ELR (cell line): ENCODE measurements around the gene PAM.
A peak's percentile ranks its signal among the peaks of the same experiment; 100 is the strongest.
"Not testable (repeated sequence)": the region's sequence is repeated elsewhere in the genome, so short reads cannot be mapped to it uniquely, and the experiment has no call there.

Experiments
- DNase-seq: peaks from one replicate; pipeline ENCODE4 v3.0.0-alpha.2; 2015; ENCODE audit warnings: low read depth

The PAM gene

DNA sequence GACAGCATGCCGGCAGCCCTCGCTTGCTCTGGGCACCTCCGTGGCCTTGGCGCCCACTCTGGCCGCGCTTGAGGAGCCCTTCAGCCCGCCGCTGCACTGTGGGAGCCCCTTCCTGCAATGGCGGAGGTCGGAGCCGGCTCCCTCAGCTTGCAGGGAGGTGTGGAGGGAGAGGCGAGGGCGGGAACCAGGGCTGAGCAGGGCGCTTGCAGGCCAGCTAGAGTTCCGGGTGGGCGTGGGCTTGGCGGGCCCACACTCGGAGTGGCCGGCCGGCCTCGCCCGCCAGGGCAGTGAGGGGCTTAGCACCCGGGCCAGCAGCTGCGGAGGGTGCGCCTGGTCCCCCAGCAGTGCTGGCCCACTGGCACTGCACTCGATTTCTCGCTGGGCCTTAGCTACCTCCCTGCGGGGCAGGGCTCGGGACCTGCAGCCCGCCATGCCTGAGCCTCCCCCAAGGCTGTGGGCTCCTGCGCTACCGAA is 3.2 kb upstream of the PAM start:
- not testable (repeated sequence) for DNase-seq

DNA sequence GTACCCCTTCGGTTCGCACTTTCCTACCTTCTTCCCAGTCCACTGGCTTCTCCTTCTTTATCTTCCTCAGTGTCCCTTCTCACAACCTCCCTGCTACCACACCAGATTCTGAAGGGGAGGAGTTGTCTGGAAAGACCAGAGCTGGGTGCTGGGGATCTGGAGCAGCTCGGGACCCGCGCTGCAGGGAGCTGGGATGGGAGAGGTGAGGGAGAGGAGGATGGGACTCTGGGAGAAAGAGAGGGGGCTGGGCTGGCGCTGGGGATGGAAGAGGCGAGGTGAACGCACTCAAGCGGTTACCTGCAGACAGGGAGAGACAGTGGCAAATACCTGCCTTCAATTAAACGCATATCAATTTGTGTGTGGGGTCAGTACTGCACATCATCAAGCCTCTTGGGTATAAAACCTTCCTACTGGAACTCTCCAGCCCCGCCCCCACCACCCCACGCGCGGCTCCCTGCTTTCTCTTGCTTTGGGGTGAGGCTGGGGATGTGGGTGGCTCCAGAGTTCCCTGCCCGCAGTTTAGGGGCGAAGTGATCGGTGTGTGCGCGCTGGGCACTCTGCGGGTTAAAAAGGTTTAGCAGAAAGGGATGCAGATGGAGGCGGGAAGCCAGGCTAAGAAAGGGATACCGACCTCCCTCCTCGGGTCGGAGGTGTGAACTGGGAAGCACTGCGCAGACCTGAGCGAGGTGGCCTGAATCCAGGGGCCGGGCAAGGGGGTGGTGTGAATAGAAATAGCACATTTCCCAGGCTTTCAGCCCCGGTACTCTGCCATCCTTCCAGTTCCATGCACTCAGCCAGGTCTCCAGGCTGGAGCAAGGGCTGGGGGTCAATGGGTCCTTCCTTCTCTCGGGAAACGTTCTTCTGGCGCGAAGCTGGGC is 977 bp upstream of the PAM start:
- peak; percentile 49 for DNase-seq

GRCh38 chr5:102755686-102756371 is 724 bp downstream of the PAM start:
- DNase-seq = peak; percentile 93

DNA sequence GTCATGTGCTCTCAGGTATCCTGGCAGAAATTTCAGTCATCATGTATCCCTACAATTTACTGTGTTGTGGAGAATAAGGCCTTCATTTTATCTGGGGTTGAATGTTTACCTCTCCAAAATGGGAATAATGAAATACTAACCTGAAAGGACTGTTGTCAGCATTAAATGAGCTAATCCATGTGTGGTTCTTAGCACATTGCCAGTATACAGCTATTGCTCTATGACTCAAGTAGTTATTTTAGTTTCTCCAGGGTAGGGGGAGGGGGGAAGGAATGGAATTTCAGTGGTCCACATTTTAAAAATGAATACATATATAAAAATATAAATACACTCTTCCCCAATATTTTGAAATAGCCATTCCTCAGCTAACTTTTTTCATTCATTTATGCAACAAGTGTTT is 3.5 kb downstream of the PAM start:
- peak; percentile 37 for DNase-seq

GRCh38 chr5:102759289-102759688 is 4.2 kb downstream of the PAM start:
- DNase-seq = no peak

DNA sequence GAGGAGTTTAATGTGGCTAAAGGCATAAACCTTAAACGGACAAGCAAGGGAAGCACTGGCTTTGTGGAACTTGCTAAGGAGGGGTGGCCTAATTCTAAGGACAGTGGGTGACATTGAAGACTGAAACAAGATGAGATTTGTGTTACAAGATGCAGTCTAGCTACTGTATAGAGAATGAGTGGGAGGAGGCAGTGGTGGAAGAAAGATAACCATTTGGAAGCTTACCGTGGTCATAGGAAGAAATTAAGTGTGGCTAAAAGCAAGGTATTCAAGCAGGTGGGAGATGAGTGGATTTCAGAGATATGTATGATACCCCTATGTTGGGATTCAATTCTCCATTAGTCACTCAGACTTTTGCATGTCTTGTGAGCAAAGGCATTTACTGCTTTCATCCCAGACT is 4.6 kb downstream of the PAM start:
- DNase-seq = no peak

- no peak for DNase-seq
Observed at GRCh38 chr5:102760815-102761214, 5.7 kb downstream of the PAM start.

- DNase-seq = peak; percentile 71
Observed at GRCh38 chr5:102762095-102762534, 7.0 kb downstream of the PAM start.

DNA sequence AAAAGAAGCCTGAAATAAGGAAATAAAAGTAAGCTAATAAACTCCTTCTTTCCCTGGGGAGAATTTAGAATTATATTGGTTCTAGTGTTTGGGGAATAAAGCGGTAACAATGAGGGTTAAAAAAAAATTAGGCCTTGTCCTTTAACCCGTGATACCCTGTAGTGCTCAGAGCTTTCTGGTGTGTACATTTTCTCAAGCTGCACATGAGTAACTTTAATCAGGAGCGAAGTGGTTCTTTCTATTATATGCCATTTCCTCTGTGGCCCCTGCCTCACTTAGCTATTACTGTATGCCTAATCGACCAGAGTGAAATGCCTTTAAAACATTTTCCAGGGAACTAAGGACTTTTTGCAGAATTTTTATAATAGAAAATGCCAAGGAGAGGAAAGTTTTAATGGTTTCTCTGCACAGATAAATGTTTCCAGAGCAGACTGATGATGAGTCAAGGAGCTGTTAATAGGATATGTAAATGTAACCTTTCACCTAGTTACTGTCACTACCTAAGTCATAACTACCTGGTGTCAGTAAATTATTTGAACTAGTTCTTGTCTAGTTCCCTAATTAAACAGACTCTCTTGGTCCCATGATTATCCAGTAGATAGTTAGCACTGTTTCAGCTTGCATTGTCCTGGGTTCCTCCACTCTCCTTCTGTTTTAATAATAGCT is 7.6 kb downstream of the PAM start:
- DNase-seq = peak; percentile 42

DNA sequence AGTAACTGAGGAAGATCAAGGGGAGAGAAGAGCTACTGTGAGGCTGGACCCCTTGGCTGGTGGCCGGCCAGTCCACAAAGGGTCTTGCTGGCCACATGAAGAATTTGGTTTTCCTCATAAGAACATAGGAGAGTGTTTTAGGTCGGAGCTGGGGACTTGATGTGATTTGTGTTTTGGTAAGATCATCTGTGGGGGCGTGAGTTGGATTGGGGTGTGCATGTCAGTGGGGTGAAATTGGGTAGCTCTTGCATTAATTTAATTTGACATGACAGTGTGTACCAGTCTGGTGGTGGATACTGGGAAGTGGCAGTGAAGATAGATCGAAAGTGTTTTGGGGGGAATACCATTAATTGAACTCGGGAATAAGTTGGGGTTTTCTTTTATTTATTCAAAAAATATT is 8.6 kb downstream of the PAM start:
- DNase-seq = no peak

- DNase-seq = no peak
Observed at GRCh38 chr5:102764381-102765004, 9.4 kb downstream of the PAM start.

- DNase-seq = no peak
Observed at GRCh38 chr5:102765350-102765749, 10.2 kb downstream of the PAM start.

DNA sequence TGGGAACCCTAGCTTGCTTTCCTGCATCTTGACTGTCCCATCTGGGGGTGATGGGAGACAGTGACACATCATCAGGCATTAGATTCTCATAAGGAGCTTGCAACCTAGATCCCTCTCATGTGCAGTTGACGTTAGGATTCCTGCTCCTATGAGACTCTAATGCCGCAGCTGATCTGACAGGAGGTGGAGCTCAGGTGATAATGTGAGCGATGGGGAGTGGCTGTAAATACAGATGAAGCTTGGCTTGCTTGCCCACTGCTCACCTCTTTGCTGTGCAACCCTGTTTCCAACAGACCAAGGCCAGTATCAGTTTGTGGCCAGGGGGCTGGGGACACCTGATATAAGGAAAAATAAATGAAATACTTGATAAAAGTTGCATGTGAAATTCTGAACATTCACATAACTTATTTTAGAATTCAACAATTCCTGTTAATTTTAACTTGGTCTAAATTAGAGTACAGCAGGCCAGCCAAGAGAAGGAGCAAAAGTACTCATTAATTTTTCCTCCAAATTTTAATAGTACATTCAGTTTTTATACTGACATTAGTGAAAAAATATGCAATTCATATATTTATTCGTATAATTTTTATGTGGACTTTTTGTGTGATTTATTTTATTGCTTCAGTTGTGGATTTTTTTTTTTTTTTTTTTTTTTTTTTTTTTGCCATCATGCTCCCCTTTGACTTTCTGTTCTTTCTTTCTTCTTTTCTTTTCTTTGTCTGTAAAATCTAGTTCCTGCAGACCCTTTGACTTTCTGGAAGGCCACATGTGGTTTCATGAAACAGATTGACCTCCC is 11.4 kb downstream of the PAM start:
- DNase-seq = no peak

GRCh38 chr5:102767862-102768261 is 12.8 kb downstream of the PAM start:
- no peak for DNase-seq

GRCh38 chr5:102770803-102771202 is 15.7 kb downstream of the PAM start:
- DNase-seq = no peak

DNA sequence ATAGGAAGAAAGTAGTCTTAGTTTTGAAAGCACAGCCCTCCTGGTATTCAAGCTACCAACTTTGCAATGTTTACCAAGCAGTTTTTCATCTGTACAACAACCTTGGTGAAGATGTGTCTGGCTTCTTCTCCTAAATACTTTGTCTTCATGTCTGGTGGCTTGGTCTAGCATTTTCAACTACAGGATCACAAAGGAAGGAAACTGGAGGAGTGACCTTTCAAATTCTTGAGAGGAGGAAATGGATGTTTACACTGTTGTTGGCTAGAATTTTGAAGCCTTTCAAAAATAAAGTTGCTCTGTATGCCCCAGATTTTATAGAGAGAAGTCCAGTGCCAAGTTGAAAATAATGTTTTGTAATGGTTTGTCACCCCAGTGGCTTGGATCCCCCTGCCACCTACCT is 16.3 kb downstream of the PAM start:
- no peak for DNase-seq

DNA sequence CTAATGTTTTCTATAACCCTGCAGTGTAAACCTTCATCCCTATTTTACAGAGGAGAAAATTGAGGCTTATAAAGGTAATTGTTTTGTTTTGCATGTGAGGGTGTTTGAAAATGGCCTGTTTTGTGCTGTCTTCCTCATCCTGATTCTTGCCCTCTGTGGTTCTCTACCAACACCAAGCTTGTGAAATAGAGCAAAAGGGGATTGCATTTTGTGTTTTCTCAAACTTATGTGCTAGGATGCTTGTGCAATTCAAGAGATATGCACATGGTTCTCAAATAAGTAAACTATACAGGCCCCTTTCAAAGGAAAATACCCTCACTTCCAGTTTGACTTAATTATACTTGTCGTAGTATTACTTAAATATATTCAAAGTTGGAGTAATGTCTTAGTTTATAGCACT is 17.2 kb downstream of the PAM start:
- DNase-seq = no peak

- DNase-seq = no peak
Observed at GRCh38 chr5:102773133-102773532, 18.0 kb downstream of the PAM start.

GRCh38 chr5:102775756-102776155 is 20.7 kb downstream of the PAM start:
- not testable (repeated sequence) for DNase-seq

DNA sequence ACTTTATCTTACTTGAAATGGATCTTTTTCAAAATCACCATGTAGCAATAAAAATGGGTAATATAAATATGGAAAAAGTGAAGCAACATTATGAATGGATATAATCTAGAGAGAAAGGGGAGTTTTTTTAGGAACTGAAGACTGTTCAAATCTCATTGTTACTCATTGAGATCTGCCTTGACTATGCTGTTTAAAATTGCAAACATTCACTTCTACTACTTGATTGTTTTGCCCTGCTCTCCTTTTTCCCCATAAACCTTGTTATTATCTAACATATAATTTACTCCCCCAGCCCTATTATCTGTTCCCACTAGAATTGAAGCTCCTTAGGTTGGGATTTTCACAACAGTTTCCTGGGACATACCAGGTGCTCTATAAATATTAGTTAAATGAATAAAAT is 22.0 kb downstream of the PAM start:
- DNase-seq = no peak

DNA sequence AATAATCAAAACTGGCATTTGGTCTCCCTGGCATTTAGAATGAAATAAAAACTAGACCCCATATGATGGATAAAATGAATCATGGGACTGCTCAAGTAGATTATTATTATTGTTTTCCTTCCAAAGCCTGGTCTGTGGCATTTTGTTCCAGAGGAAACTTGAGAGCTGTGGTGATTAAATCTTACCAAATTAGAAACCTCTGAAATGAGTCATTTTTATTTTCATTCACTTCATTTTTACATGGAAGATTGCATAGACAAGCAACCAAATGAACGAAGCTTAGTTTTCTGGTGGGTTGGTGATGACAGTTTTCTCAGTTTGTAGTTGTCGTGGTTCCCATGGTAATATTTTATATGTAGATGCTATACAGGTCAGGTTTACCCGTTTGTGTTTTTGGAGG is 23.4 kb downstream of the PAM start:
- DNase-seq = peak; percentile 65
